Common myeloid progenitor, CD34-positive (primary cell): Measurements from ENCODE around the gene OR4K13. TPM values are rescaled to one million over a fixed set of nuclear protein-coding genes. Genes with fewer than 3 reads are reported as not detected.

ENCODE experiments used
- CTCF ChIA-PET: fragments of 350-600 bp; sonication (Branson Sonifier 250); formaldehyde crosslinking; loops from one replicate; lab custom pipeline; 2021; ENCODE audit warnings: antibody characterized with exemption; lab: Charles Lee
- POLR2A ChIA-PET: fragments of 350-600 bp; sonication (Branson Sonifier 250); formaldehyde crosslinking; loops from one replicate; lab custom pipeline; 2021; ENCODE audit warnings: antibody characterized with exemption; lab: Charles Lee
- DNase-seq, 3 donors: peaks; one replicate each; pipeline versions ENCODE4 v3.0.0 to v3.0.0-alpha.2; 2013
- H3K27ac ChIP-seq, 2 experiments: 1 replicate in 1 of 2; 2 replicates in 1 of 2; pipeline ENCODE4 v1.7.0; 2013; ENCODE audit warnings: inconsistent platforms in 2 of 2, low read length in 2 of 2, mild to moderate bottlenecking in 2 of 2, low read depth in 1 of 2, moderate library complexity in 1 of 2; ENCODE audit not compliant: severe bottlenecking in 2 of 2, insufficient read depth in 1 of 2, poor library complexity in 1 of 2
- H3K27me3 ChIP-seq, 5 experiments: replicated peaks in 2 of 5; 1 replicate in 3 of 5; 2 replicates in 2 of 5; pipeline versions ENCODE4 v1.6.1 to v1.7.0; 2013; ENCODE audit warnings: low read length in 4 of 5, mild to moderate bottlenecking in 2 of 5, moderate library complexity in 2 of 5, inconsistent platforms in 1 of 5; ENCODE audit not compliant: insufficient read depth in 5 of 5, control insufficient read depth in 4 of 5
- H3K36me3 ChIP-seq, 4 experiments: 1 replicate in 2 of 4; 2 replicates in 2 of 4; pipeline versions ENCODE4 v1.6.1 to v1.7.0; 2013; ENCODE audit warnings: low read length in 3 of 4, control low read depth in 1 of 4, mild to moderate bottlenecking in 1 of 4; ENCODE audit not compliant: control insufficient read depth in 4 of 4, insufficient read depth in 4 of 4
- H3K4me1 ChIP-seq, 4 experiments: 1 replicate in 3 of 4; 2 replicates in 1 of 4; pipeline versions ENCODE4 v1.6.1 to v1.7.1; 2013; ENCODE audit warnings: low read length in 3 of 4, mild to moderate bottlenecking in 3 of 4, control low read depth in 1 of 4, inconsistent platforms in 1 of 4, moderate library complexity in 1 of 4; ENCODE audit not compliant: control insufficient read depth in 4 of 4, insufficient read depth in 4 of 4; ENCODE audit errors: control extremely low read depth in 1 of 4
- H3K4me3 ChIP-seq, 7 experiments: 1 replicate in 4 of 7; 2 replicates in 3 of 7; pipeline versions ENCODE4 v1.5.1 to v1.7.0; 2013; ENCODE audit warnings: mild to moderate bottlenecking in 7 of 7, low read length in 6 of 7, moderate library complexity in 6 of 7, inconsistent platforms in 2 of 7, low read depth in 2 of 7, control low read depth in 1 of 7; ENCODE audit not compliant: insufficient read depth in 4 of 7, control insufficient read depth in 1 of 7; ENCODE audit errors: extremely low read depth in 1 of 7
- H3K9me3 ChIP-seq, 5 experiments: 1 replicate in 4 of 5; 2 replicates in 1 of 5; pipeline versions ENCODE4 v1.6.1 to v1.7.1; 2013; ENCODE audit warnings: low read length in 4 of 5, mild to moderate bottlenecking in 2 of 5, inconsistent platforms in 1 of 5, low read depth in 1 of 5, moderate library complexity in 1 of 5; ENCODE audit not compliant: control insufficient read depth in 4 of 5, insufficient read depth in 2 of 5; ENCODE audit errors: control extremely low read depth in 1 of 5
- WGBS: methylation state at CpG from one replicate; pipeline ENCODE4 v1.1.5; 2013; ENCODE audit not compliant: insufficient coverage; 5-methylcytosine and 5-hydroxymethylcytosine counted together
- polyA plus RNA-seq: library from polyadenylated mRNA; unstranded; fragments of 120-200 nt; gene quantifications from one replicate; pipeline ENCODE4 v1.2.1, GENCODE V29; 2013

The OR4K13 gene, protein sequence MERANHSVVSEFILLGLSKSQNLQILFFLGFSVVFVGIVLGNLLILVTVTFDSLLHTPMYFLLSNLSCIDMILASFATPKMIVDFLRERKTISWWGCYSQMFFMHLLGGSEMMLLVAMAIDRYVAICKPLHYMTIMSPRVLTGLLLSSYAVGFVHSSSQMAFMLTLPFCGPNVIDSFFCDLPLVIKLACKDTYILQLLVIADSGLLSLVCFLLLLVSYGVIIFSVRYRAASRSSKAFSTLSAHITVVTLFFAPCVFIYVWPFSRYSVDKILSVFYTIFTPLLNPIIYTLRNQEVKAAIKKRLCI
- polyA plus RNA-seq: not detected

DNA sequence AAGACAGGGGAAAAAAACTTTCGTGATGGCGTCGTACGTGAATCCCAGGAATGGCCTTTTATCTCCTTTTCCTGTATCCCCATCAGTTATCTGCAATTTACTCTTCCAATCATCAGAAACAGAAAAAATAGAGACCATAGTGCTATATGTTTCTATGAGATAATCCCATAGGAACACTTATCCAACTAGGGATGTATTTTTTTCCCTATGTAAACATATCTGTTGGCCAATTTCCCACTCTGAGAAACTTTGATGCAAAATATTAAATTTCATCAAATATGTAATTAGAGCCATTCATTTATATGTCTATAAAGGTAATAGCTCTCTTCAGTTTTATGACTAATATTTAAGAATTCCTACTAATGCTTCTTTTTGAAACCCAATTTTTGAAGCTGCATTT, at the start of gene OR4K13:
TSS of gene OR4K13 (minus strand) at position 101 of the 400 bp plus-strand sequence. CDS start 1,280 bp downstream, outside the sequence.
- no peak within 1 kb of the TSS for H3K27ac ChIP-seq
- H3K4me3 ChIP-seq: no peak within 1 kb of the TSS
- WGBS: no CpG with 5 or more reads among the region's 4 CpGs
- no peak for DNase-seq
- ChIA-PET POLR2A (no interaction called here), CTCF (no interaction called here)
- no peaks in the 10 kb centered on the region for H3K36me3 ChIP-seq
- no peaks in the 10 kb centered on the region for H3K9me3 ChIP-seq
- H3K27me3 ChIP-seq: no peaks in the 10 kb centered on the region
- H3K4me1 ChIP-seq: no peaks in the 10 kb centered on the region

DNA sequence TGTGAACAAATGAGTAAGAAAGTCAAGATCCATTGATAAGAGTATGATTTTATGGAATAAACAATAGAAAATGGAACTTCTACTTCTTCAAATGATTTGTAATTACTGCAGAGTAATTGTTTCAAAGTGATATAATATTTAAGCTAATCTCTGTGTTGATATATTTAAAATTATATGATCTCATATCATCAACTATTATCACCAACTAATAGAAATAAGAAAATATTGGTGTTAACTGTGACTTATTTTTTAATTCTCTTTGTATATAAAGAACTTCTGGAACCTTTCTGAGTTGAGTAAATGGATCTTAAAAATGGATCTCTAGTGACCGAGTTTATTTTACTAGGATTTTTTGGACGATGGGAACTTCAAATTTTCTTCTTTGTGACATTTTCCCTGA, 23.9 kb upstream of the OR4K13 start, which contains the start of gene OR4L1:
TSS of gene OR4L1 (plus strand) at position 301 of the 400 bp plus-strand sequence. CDS start at position 301, 0 bp downstream.
- Histone ChIP-seq H3K4me1 (no peaks in the 10 kb centered on the region), H3K27ac (no peak within 1 kb of the TSS), H3K9me3 (peaks cover 0 to 5% (median 0%) of the 10 kb centered on the region in 5 experiments), H3K4me3 (no peak within 1 kb of the TSS), H3K36me3 (no peaks in the 10 kb centered on the region), H3K27me3 (no peaks in the 10 kb centered on the region)
- 68% methylated on average over 2 of the region's 2 CpGs for WGBS
- POLR2A ChIA-PET: no interaction called here
- no peak for DNase-seq
- CTCF ChIA-PET: no interaction called here

DNA sequence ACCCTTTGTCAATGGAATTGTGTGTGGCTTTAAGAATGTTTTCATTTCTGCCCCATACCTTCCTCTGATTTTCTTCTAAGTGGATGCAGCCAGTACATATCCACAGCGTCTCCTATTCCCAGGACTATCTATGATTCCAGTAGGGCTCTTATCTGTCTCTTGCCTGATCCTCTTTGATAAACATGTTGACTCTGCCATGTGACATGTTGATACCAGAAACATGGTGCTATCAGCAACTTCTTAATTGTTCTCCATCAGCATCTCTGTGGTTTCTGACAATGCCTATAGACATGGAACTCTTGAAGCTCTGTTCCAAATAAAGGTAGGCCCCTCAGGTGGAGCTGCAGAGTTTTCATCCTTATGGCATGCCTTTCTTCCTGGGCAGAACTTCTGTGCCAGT, 12.4 kb upstream of the OR4K13 start:
- Histone ChIP-seq H3K4me3 (no peak overlapping the region), H3K27me3 (no peaks in the 10 kb centered on the region), H3K9me3 (no peaks in the 10 kb centered on the region), H3K27ac (no peak overlapping the region), H3K36me3 (no peaks in the 10 kb centered on the region), H3K4me1 (no peaks in the 10 kb centered on the region)
- ChIA-PET POLR2A (no interaction called here), CTCF (no interaction called here)
- no peak for DNase-seq
- WGBS: 100% methylated on average over 1 of the region's 1 CpG

DNA sequence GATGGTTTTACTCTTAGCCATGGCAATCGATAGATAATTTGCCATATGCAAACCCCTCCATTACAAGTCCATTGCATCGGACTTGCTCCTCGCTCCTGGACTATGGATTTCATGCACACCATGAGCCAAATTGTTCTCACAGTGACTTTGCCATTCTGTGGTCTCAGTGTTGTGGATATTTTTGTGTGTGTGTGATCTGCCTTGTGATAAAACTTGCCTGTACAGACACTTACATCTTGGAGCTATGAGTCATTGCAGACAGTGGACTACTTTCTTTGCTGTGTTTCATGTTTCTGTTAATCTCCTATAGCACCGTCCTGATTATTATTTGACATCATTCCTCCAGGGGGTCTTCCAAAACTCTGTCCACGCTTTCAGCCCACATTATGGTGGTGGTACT, 8.4 kb upstream of the OR4K13 start:
- DNase-seq: no peak
- POLR2A ChIA-PET: no interaction called here
- Histone ChIP-seq H3K4me1 (no peaks in the 10 kb centered on the region), H3K27ac (no peak overlapping the region), H3K27me3 (no peaks in the 10 kb centered on the region), H3K9me3 (no peaks in the 10 kb centered on the region), H3K4me3 (no peak overlapping the region), H3K36me3 (no peaks in the 10 kb centered on the region)
- CTCF ChIA-PET: no interaction called here
- 85% methylated on average over 2 of the region's 5 CpGs for WGBS

DNA sequence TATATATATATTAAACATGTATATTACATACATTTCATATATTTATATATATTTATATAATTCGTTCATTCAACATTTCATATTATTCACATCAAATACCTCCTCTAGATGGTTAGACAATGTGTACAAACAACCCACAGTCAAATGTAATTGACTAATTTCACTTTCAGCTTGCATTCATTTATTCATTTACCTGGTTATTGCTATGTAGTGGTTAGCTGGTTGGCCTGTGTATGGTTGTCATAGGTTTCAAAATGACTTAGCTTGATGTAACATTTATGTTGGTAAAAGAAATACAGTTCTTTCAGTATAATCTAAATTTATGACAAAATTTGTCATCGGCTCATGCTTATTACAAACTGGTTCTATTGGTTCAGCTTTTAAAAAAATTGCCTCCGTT, 389 bp downstream of the OR4K13 start:
- H3K27me3 ChIP-seq: no peaks in the 10 kb centered on the region
- no peaks in the 10 kb centered on the region for H3K36me3 ChIP-seq
- DNase-seq: no peak
- no peaks in the 10 kb centered on the region for H3K4me1 ChIP-seq
- ChIA-PET POLR2A (no interaction called here), CTCF (no interaction called here)
- no CpG with 5 or more reads among the region's 3 CpGs for WGBS
- no peak overlapping the region for H3K4me3 ChIP-seq
- no peaks in the 10 kb centered on the region for H3K9me3 ChIP-seq
- H3K27ac ChIP-seq: no peak overlapping the region

DNA sequence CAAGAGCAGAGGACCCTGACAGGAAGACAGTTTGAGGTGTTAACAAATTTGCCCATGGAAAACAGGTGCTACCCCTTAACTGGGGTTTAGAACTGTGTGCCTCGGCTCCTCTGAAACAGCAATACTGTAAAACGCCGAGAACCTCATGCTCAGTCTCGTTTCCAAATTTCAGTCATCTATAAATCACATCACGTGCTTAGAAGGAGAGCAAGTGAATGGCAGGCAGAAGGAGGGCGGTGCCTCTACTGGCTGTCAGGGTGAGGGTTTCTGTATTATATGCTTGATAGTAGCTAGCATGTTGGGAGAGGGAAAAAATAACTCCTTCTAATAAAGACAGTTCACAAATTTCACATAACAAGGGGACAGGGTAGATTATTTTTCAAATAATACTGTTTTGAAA, 4.8 kb downstream of the OR4K13 start:
- 83% methylated on average over 3 of the region's 6 CpGs for WGBS
- Histone ChIP-seq H3K9me3 (no peaks in the 10 kb centered on the region), H3K4me3 (no peak overlapping the region), H3K36me3 (no peaks in the 10 kb centered on the region), H3K27ac (no peak overlapping the region), H3K4me1 (no peaks in the 10 kb centered on the region), H3K27me3 (no peaks in the 10 kb centered on the region)
- no peak for DNase-seq
- POLR2A ChIA-PET: no interaction called here
- CTCF ChIA-PET: no interaction called here

DNA sequence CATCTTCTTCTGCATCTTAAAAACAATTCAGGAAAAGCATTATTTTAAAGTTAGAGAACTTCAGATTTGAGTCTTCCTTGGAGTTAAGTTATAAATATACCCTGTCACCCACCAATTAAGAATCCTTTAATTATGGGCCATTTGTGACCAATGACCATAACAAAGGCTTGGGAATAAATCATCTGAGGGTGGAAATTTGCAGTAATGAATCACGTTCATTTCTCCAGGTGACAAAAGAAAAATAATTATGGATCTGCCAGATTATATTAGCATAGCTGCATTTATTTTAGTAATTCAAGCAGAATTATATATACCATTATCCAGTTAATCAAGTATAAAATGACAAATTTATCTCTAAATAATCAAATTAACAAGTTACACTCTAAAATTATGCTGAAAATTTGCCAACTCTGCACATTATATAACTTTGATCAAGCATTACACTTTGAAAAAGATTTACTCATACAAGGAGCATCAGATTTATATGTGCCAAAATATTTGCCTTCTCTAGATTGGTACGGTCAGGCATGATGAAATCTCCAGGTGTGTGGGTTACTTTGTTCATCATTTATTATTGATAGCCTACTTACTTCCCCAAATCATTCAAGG, 16.5 kb downstream of the OR4K13 start, which contains the start of gene OR4K14:
TSS of gene OR4K14 (minus strand) at position 51 of the 609 bp plus-strand sequence. CDS start 4,114 bp downstream, outside the sequence.
- Histone ChIP-seq H3K4me3 (no peak within 1 kb of the TSS), H3K27ac (no peak within 1 kb of the TSS), H3K36me3 (no peaks in the 10 kb centered on the region), H3K9me3 (peaks cover 0 to 4% (median 0%) of the 10 kb centered on the region in 5 experiments), H3K27me3 (no peaks in the 10 kb centered on the region), H3K4me1 (no peaks in the 10 kb centered on the region)
- no CpG with 5 or more reads among the region's 2 CpGs for WGBS
- ChIA-PET POLR2A (no interaction called here), CTCF (no interaction called here)
- no peak for DNase-seq
